Heart left ventricle (tissue), 16 donors: ENCODE results near the gene TTC27. TPM values are rescaled to one million over a fixed set of nuclear protein-coding genes. Genes with fewer than 3 reads are reported as not detected.
A peak's percentile ranks its signal among the peaks of the same experiment; 100 is the strongest.
"Not testable (repeated sequence)": the region's sequence is repeated elsewhere in the genome, so short reads cannot be mapped to it uniquely, and the experiment has no call there.

ENCODE experiments used
- ATAC-seq, 4 donors: fragments of 200-7000 bp; cut with Tn5 transposase; one replicate each; pipeline ENCODE4 v1.9.1; 2020 to 2022; ENCODE audit warnings: moderate library complexity in 4 of 4, mild to moderate bottlenecking in 3 of 4, moderate number of reproducible peaks in 1 of 4
- DNase-seq, 5 donors: peaks; one replicate each; pipeline ENCODE4 v3.0.0-alpha.2; 2020
- H3K27ac ChIP-seq, 12 donors: fragments of 200-600 bp; sonication (generic) in 4 of 12; one replicate each; pipeline versions ENCODE4 v1.5.0 to v1.8.0; 2016 to 2022; ENCODE audit warnings: mild to moderate bottlenecking in 2 of 12
- H3K27me3 ChIP-seq, 9 donors: fragments of 200-600 bp; sonication (generic) in 2 of 9; one replicate each; pipeline versions ENCODE4 v1.5.1 to v1.8.0; 2016 to 2022; ENCODE audit warnings: mild to moderate bottlenecking in 3 of 9
- H3K36me3 ChIP-seq, 9 donors: fragments of 200-600 bp; sonication (generic) in 2 of 9; one replicate each; pipeline versions ENCODE4 v1.5.0 to v1.8.0; 2018 to 2022; ENCODE audit warnings: mild to moderate bottlenecking in 2 of 9
- H3K4me1 ChIP-seq, 12 donors: fragments of 200-600 bp; sonication (generic) in 4 of 12; one replicate each; pipeline versions ENCODE4 v1.5.0 to v1.8.0; 2016 to 2022; ENCODE audit warnings: mild to moderate bottlenecking in 3 of 12
- H3K4me3 ChIP-seq, 12 donors: fragments of 200-600 bp; sonication (generic) in 4 of 12; one replicate each; pipeline versions ENCODE4 v1.5.0 to v1.8.0; 2017 to 2022; ENCODE audit warnings: mild to moderate bottlenecking in 9 of 12, moderate library complexity in 4 of 12
- H3K9me3 ChIP-seq, 12 donors: fragments of 200-600 bp; sonication (generic) in 4 of 12; one replicate each; pipeline versions ENCODE4 v1.5.0 to v1.8.0; 2016 to 2022; ENCODE audit warnings: mild to moderate bottlenecking in 1 of 12
- CTCF ChIP-seq, 12 donors: fragments of 200-600 bp; sonication (generic) in 4 of 12; IDR thresholded peaks; one replicate each; pipeline versions ENCODE4 v1.5.0 to v1.8.0; 2018 to 2022; ENCODE audit warnings: antibody characterized with exemption in 12 of 12, mild to moderate bottlenecking in 5 of 12
- POLR2A ChIP-seq, 2 donors: fragments of 450-650 bp; IDR thresholded peaks; one replicate each; pipeline ENCODE4 v1.6.1; 2017; ENCODE audit warnings: antibody characterized with exemption in 2 of 2, mild to moderate bottlenecking in 2 of 2, moderate library complexity in 2 of 2
- WGBS, 4 donors: extraction: QIAGEN DNeasy Blood & Tissue Kit in 2 of 4; methylation state at CpG; one replicate each; pipeline versions ENCODE4 v1.1.5 to v1.1.7; 2013 to 2018; 5-methylcytosine and 5-hydroxymethylcytosine counted together
- intact Hi-C, 10 donors: fragments of 100-400 bp; cut with DNase I; formaldehyde crosslinking; loops; one replicate each; pipeline versions ENCODE4 v1.11.1 to v1.14.2; 2022
- polyA plus RNA-seq, 2 donors: library from polyadenylated mRNA; stranded (reverse); fragments of 200-250 nt; gene quantifications; one replicate each; pipeline ENCODE4 v1.2.3, GENCODE V29; 2013
- total RNA-seq, 9 donors: library from RNA; depleted of rRNA in 2 of 9; stranded (reverse); fragments of >200 nt in 2 of 9; fragmentation: NEBNext Ultra II Directional in 3 of 9; extraction: Animal tissue kit (Norgen Biotek cat#: 25700) in 3 of 9; gene quantifications; one replicate each; pipeline versions ENCODE4 v1.1.0 to v1.2.4, GENCODE V29; 2016 to 2023
- donor health status: ischemic (EF 13 %, LVEDD 7.1; RV severe dilation, severe dysfunction).
- donor health status: healthy with polysubstance abuse.
- donor health status: DM: no; HTN: yes; CAD: no.
- donor health status: DM: no; HTN: no; CAD: no.
- donor health status: ischemic (EF 25% LVEDD 6.9; RV normal size, moderate dysfunction).
- donor health status: ischemic (EF 25% LVEDD 5.7; RV mildly dilated, moderate dysfunction).
- donor health status: healthy.
- donor health status: DM: yes; HTN: yes; CAD: no.
- donor health status: ischemic (EF 35%, LVEDD 5.7; RV mildly dilated, moderate dysfunction).
- donor health status: nonischemic (EF 11% LVEDD 7.7; RV severe dilation, severe dysfunction).
- donor health status: DM: yes; HTN: yes; CAD: no.
- donor health status: PGD.
- donor health status: ischemic (EF 29% LVEDD 5.4; RV normal size, mild dysfunction).
- donor health status: nonischemic (EF 23%, LVEDD 6.1; RV moderate dilation, normal function).

TTC27 gene
- total and polyA plus RNA-seq, 11 donors, result 5.2 to 18.1 (median 11.0) TPM

GRCh38 chr2:32863326-32863725 is 235.5 kb downstream of the TTC27 start:
- H3K4me3 ChIP-seq, result no peak overlapping the region
- WGBS, 4 donors, result 86 to 100% (median 89%) methylated on average over 2 of the region's 2 CpGs
- intact Hi-C loops, result no loop called here
- H3K9me3 ChIP-seq, result no peaks in the 10 kb centered on the region
- H3K27me3 ChIP-seq, result no peaks in the 10 kb centered on the region
- peaks cover 0 to 11% (median 0%) of the 10 kb centered on the region in 12 donors for H3K4me1 ChIP-seq
- no peaks in the 10 kb centered on the region for H3K36me3 ChIP-seq
- TF ChIP-seq POLR2A (IDR thresholded peaks at IDR 0.05) (no peak), CTCF (IDR thresholded peaks at IDR 0.05) (no peak)
- H3K27ac ChIP-seq, result no peak overlapping the region
- no peak for ATAC-seq
- no peak for DNase-seq

- H3K4me3 ChIP-seq, result no peak overlapping the region
- 53 to 88% (median 86%) methylated on average over 4 to 7 of the region's 7 CpGs for WGBS, 4 donors
- intact Hi-C loops, result no loop called here
- TF ChIP-seq CTCF (IDR thresholded peaks at IDR 0.05), result no peak
- no peak for TF ChIP-seq POLR2A (IDR thresholded peaks at IDR 0.05)
- no peaks in the 10 kb centered on the region for H3K27me3 ChIP-seq
- H3K27ac ChIP-seq, result no peak overlapping the region
- peaks cover 0 to 11% (median 0%) of the 10 kb centered on the region in 12 donors for H3K4me1 ChIP-seq
- H3K9me3 ChIP-seq, result no peaks in the 10 kb centered on the region
- no peaks in the 10 kb centered on the region for H3K36me3 ChIP-seq
- ATAC-seq (peak in 1 of 4 donors; percentile 20), DNase-seq (no peak)
Measured at GRCh38 chr2:32863803-32864202, 236.0 kb downstream of the TTC27 start.

- no peaks in the 10 kb centered on the region for H3K27me3 ChIP-seq
- 59 to 73% (median 68%) methylated on average over 7 of the region's 7 CpGs for WGBS, 4 donors
- DNase-seq, result no peak
- H3K4me3 ChIP-seq, result no peak overlapping the region
- no peaks in the 10 kb centered on the region for H3K9me3 ChIP-seq
- TF ChIP-seq POLR2A (IDR thresholded peaks at IDR 0.05) (no peak), CTCF (IDR thresholded peaks at IDR 0.05) (no peak)
- ATAC-seq, result peak in 1 of 4 donors; percentile 37
- H3K4me1 ChIP-seq, result peaks cover 0 to 11% (median 0%) of the 10 kb centered on the region in 12 donors
- peak overlapping the region in 1 of 12 donors; percentile 10 for H3K27ac ChIP-seq
- intact Hi-C loops, result no loop called here
- no peaks in the 10 kb centered on the region for H3K36me3 ChIP-seq
Measured at GRCh38 chr2:32864334-32865111, 236.7 kb downstream of the TTC27 start.

- DNase-seq, result no peak
- intact Hi-C loops, result no loop called here
- Histone ChIP-seq H3K9me3 (no peaks in the 10 kb centered on the region), H3K4me3 (no peak overlapping the region), H3K36me3 (no peaks in the 10 kb centered on the region), H3K27ac (peak overlapping the region in 1 of 12 donors; percentile 10), H3K4me1 (peaks cover 0 to 11% (median 0%) of the 10 kb centered on the region in 12 donors), H3K27me3 (no peaks in the 10 kb centered on the region)
- peak in 1 of 4 donors; percentile 41 for ATAC-seq
- 64 to 70% (median 69%) methylated on average over 3 of the region's 3 CpGs for WGBS, 4 donors
- TF ChIP-seq POLR2A (IDR thresholded peaks at IDR 0.05) (no peak), CTCF (IDR thresholded peaks at IDR 0.05) (no peak)
Measured at GRCh38 chr2:32865399-32866068, 237.7 kb downstream of the TTC27 start.

- H3K4me1 ChIP-seq, result peaks cover 0 to 11% (median 0%) of the 10 kb centered on the region in 12 donors
- DNase-seq, ATAC-seq, H3K27me3 ChIP-seq, H3K9me3 ChIP-seq, H3K4me3 ChIP-seq, H3K27ac ChIP-seq, intact Hi-C loops, H3K36me3 ChIP-seq: not testable (repeated sequence)
- WGBS, 4 donors, result 49 to 77% (median 60%) methylated on average over 1 of the region's 1 CpG
Measured at GRCh38 chr2:32866462-32866861, 238.6 kb downstream of the TTC27 start.
